ENCODE measurements around the gene RPL36AL.
"Not testable (repeated sequence)": the region's sequence is repeated elsewhere in the genome, so short reads cannot be mapped to it uniquely, and the experiment has no call there.

The RPL36AL gene

GRCh38 chr14:49619273-49619672 is 1.2 kb downstream of the RPL36AL start:
- DNase-seq (ENCODE audit: low read depth): not testable (repeated sequence)

- no peak for DNase-seq (ENCODE audit: low read depth)
Measured at GRCh38 chr14:49617852-49618519, 2.4 kb downstream of the RPL36AL start.

- no peak for DNase-seq (ENCODE audit: low read depth)
Measured at GRCh38 chr14:49615776-49616175, 4.7 kb downstream of the RPL36AL start.

- DNase-seq (ENCODE audit: low read depth): no peak
Measured at GRCh38 chr14:49614196-49614595, 6.2 kb downstream of the RPL36AL start.

GRCh38 chr14:49612671-49613070 is 7.8 kb downstream of the RPL36AL start:
- no peak for DNase-seq (ENCODE audit: low read depth)

- no peak for DNase-seq (ENCODE audit: low read depth)
Measured at GRCh38 chr14:49612251-49612650, 8.2 kb downstream of the RPL36AL start.

- no peak for DNase-seq (ENCODE audit: low read depth)
Measured at GRCh38 chr14:49607583-49607982, 12.8 kb downstream of the RPL36AL start.

- DNase-seq (ENCODE audit: low read depth): peak; percentile 77
Measured at GRCh38 chr14:49598485-49599300, 21.7 kb downstream of the RPL36AL start, which contains the start of gene LRR1. Gene LRR1, plus strand, starts transcription at chr14:49598940. Its CDS starts 81 bp downstream, at chr14:49599021.

- DNase-seq (ENCODE audit: low read depth): no peak
Measured at GRCh38 chr14:49598189-49598484, 22.3 kb downstream of the RPL36AL start.

GRCh38 chr14:49594347-49595091 is 25.9 kb downstream of the RPL36AL start:
- no peak for DNase-seq (ENCODE audit: low read depth)

- no peak for DNase-seq (ENCODE audit: low read depth)
Measured at GRCh38 chr14:49593016-49593415, 27.4 kb downstream of the RPL36AL start.

- DNase-seq (ENCODE audit: low read depth): no peak
Measured at GRCh38 chr14:49589387-49589786, 31.0 kb downstream of the RPL36AL start.

GRCh38 chr14:49586673-49587460 is 33.6 kb downstream of the RPL36AL start:
- peak; percentile 28 for DNase-seq (ENCODE audit: low read depth)

- DNase-seq (ENCODE audit: low read depth): peak; percentile 96
Measured at GRCh38 chr14:49585803-49586672, 34.4 kb downstream of the RPL36AL start, which contains the start of gene RPS29. Gene RPS29, minus strand, starts transcription at chr14:49586380. Its CDS starts 34 bp downstream, at chr14:49586346.

- not testable (repeated sequence) for DNase-seq (ENCODE audit: low read depth)
Measured at GRCh38 chr14:49584981-49585640, 35.3 kb downstream of the RPL36AL start.

GRCh38 chr14:49584058-49584457 is 36.4 kb downstream of the RPL36AL start:
- DNase-seq (ENCODE audit: low read depth): no peak

- DNase-seq (ENCODE audit: low read depth): no peak
Measured at GRCh38 chr14:49583629-49584028, 36.8 kb downstream of the RPL36AL start.

- no peak for DNase-seq (ENCODE audit: low read depth)
Measured at GRCh38 chr14:49582113-49582977, 38.1 kb downstream of the RPL36AL start.
